PC-3 (cell line): ENCODE data around the gene SLC35D3. TPM values are rescaled to one million over a fixed set of nuclear protein-coding genes. Genes with fewer than 3 reads are reported as not detected.

Experiments used
- ATAC-seq: fragments of 200-7000 bp; cut with Tn5 transposase; 2 replicates; pipeline ENCODE4 v1.9.1; 2020; ENCODE audit warnings: mild to moderate bottlenecking, moderate library complexity
- BruUV-seq: library from RNA; stranded (reverse); fragments of 400-500 nt; replicated peaks from 2 replicates; lab custom pipeline; 2021; lab: Mats Ljungman, UMichigan
- CTCF ChIA-PET: fragments of 300-600 bp; sonication (Branson Sonifier 250); formaldehyde crosslinking; loops from one replicate; lab custom pipeline; 2022; ENCODE audit warnings: antibody characterized with exemption; lab: Charles Lee
- POLR2A ChIA-PET: fragments of 300-600 bp; sonication (Branson Sonifier 250); formaldehyde crosslinking; loops from one replicate; lab custom pipeline; 2022; ENCODE audit warnings: antibody characterized with exemption; ENCODE audit not compliant: unreplicated experiment; lab: Charles Lee
- DNase-seq: peaks from one replicate; pipeline ENCODE4 v3.0.0-alpha.2; 2015
- H2AFZ ChIP-seq: fragments of 300-600 bp; sonication (generic); 2 replicates; pipeline ENCODE4 v1.6.0; 2016; ENCODE audit warnings: antibody characterized with exemption, low read length
- H3F3A ChIP-seq: fragments of 300-600 bp; sonication (generic); one replicate; pipeline ENCODE4 v1.6.0; 2017; ENCODE audit warnings: antibody characterized with exemption, low read length, control low read depth, mild to moderate bottlenecking; ENCODE audit not compliant: unreplicated experiment
- H3K27ac ChIP-seq: fragments of 300-600 bp; sonication (generic); 2 replicates; pipeline ENCODE4 v1.5.1; 2016; ENCODE audit warnings: mild to moderate bottlenecking, low read length
- H3K27me3 ChIP-seq: fragments of 300-600 bp; sonication (generic); 2 replicates; pipeline ENCODE4 v1.6.1; 2016; ENCODE audit warnings: low read length, mixed read lengths
- H3K36me3 ChIP-seq: fragments of 300-600 bp; sonication (generic); 2 replicates; pipeline ENCODE4 v1.6.1; 2016; ENCODE audit warnings: low read depth, mixed run types, low read length, mixed read lengths
- H3K4me1 ChIP-seq: fragments of 300-600 bp; sonication (generic); 2 replicates; pipeline ENCODE4 v1.5.1; 2016; ENCODE audit warnings: low read length; ENCODE audit not compliant: insufficient read depth
- H3K4me2 ChIP-seq: fragments of 300-600 bp; sonication (generic); 2 replicates; pipeline ENCODE4 v1.6.0; 2016; ENCODE audit warnings: low read length
- H3K4me3 ChIP-seq: fragments of 300-600 bp; sonication (generic); 2 replicates; pipeline ENCODE4 v1.5.1; 2016; ENCODE audit warnings: mild to moderate bottlenecking, low read length, mixed read lengths
- H3K79me2 ChIP-seq: fragments of 300-600 bp; sonication (generic); 2 replicates; pipeline ENCODE4 v1.6.1; 2017; ENCODE audit warnings: low read length, mixed read lengths
- H3K9ac ChIP-seq: fragments of 300-600 bp; sonication (generic); 2 replicates; pipeline ENCODE4 v1.6.0; 2016; ENCODE audit warnings: mild to moderate bottlenecking, low read length
- H3K9me2 ChIP-seq: fragments of 300-600 bp; sonication (generic); replicated peaks from 2 replicates; pipeline ENCODE4 v1.6.1; 2016; ENCODE audit warnings: mixed run types, low read length, mixed read lengths
- H3K9me3 ChIP-seq: fragments of 300-600 bp; sonication (generic); 2 replicates; pipeline ENCODE4 v1.6.1; 2016; ENCODE audit warnings: low read length, mixed read lengths
- H4K20me1 ChIP-seq: fragments of 300-600 bp; sonication (generic); 2 replicates; pipeline ENCODE4 v1.6.1; 2016; ENCODE audit warnings: low read length, mixed read lengths
- CTCF ChIP-seq: fragments of 300-600 bp; sonication (generic); conservative IDR thresholded peaks from 2 replicates; pipeline ENCODE4 v1.5.1; 2017; ENCODE audit warnings: antibody characterized with exemption, low read depth, mild to moderate bottlenecking, low read length
- EZH2 ChIP-seq: fragments of 300-600 bp; sonication (generic); IDR thresholded peaks from one replicate; pipeline ENCODE4 v1.6.1; 2017; ENCODE audit warnings: antibody characterized with exemption, mild to moderate bottlenecking, low read length; ENCODE audit not compliant: unreplicated experiment
- EZH2phosphoT487 ChIP-seq: fragments of 300-600 bp; sonication (generic); IDR thresholded peaks from 2 replicates; pipeline ENCODE4 v1.6.1; 2018; ENCODE audit warnings: mild to moderate bottlenecking, antibody characterized with exemption, low read length, borderline replicate concordance
- intact Hi-C: fragments of 100-400 bp; cut with micrococcal nuclease; formaldehyde crosslinking; loops from 2 replicates; pipeline ENCODE4 v1.9.0; 2023
- total RNA-seq: library from RNA; depleted of rRNA; stranded (reverse); fragments of >200 nt; gene quantifications from 2 replicates; pipeline ENCODE4 v1.2.3, GENCODE V29; 2014

SLC35D3 gene
- total RNA-seq, 1 experiment from 2014 or later: not detected

- POLR2A ChIA-PET: no interaction called here
- Histone ChIP-seq H4K20me1 (no peaks in the 10 kb centered on the region), H3K9me3 (no peaks in the 10 kb centered on the region), H3K4me2 (no peak overlapping the region), H3F3A (no peaks in the 10 kb centered on the region), H3K4me1 (no peaks in the 10 kb centered on the region), H3K79me2 (no peaks in the 10 kb centered on the region), H2AFZ (no peak overlapping the region), H3K9ac (no peak overlapping the region), H3K9me2 (no peaks in the 10 kb centered on the region), H3K36me3 (no peaks in the 10 kb centered on the region), H3K4me3 (no peak overlapping the region), H3K27me3 (no peaks in the 10 kb centered on the region), H3K27ac (no peak overlapping the region)
- CTCF ChIA-PET: no interaction called here
- TF ChIP-seq EZH2: no peak
- TF ChIP-seq CTCF: no peak
- no peak for TF ChIP-seq EZH2phosphoT487
- ATAC-seq: no peak
- DNase-seq: no peak
- intact Hi-C loops: no loop called here
- no TSS peak for BruUV-seq
Measured at GRCh38 chr6:136952714-136953260, 30.7 kb downstream of the SLC35D3 start.

DNA sequence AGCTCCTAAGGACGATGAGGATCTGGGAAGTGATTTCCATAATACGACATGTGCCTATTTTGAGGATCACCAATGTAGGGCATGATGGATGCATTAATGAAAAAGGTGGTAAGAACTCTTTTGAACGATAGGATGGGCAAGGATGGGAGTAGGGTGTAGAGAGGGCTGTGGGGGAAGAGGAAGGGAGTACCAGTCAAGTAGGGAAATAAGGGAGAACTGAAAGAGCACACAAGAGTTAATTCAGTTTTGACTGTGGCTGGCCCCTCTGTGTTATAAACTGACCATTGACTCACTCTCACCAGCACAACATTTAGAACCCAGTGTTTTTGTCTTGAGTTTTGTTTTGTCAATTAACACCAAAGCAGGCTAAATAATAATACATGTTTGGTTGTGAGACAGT lies 33.0 kb downstream of the SLC35D3 start:
- no peak overlapping the region for H3K9ac ChIP-seq
- BruUV-seq: no TSS peak
- no peaks in the 10 kb centered on the region for H3K36me3 ChIP-seq
- ChIA-PET POLR2A (no interaction called here), CTCF (no interaction called here)
- DNase-seq (no peak), ATAC-seq (no peak)
- H3K4me1 ChIP-seq: no peaks in the 10 kb centered on the region
- no peak for TF ChIP-seq EZH2
- H3K79me2 ChIP-seq: no peaks in the 10 kb centered on the region
- H3K9me3 ChIP-seq: no peaks in the 10 kb centered on the region
- H3K4me2 ChIP-seq: no peak overlapping the region
- no peak overlapping the region for H3K4me3 ChIP-seq
- no peaks in the 10 kb centered on the region for H3K9me2 ChIP-seq
- H3F3A ChIP-seq: no peaks in the 10 kb centered on the region
- no peaks in the 10 kb centered on the region for H4K20me1 ChIP-seq
- intact Hi-C loops: no loop called here
- no peak overlapping the region for H3K27ac ChIP-seq
- no peaks in the 10 kb centered on the region for H3K27me3 ChIP-seq
- H2AFZ ChIP-seq: no peak overlapping the region

GRCh38 chr6:136956590-136957544 lies 34.8 kb downstream of the SLC35D3 start:
- ChIA-PET POLR2A (no interaction called here), CTCF (no interaction called here)
- H3K4me1 ChIP-seq: no peaks in the 10 kb centered on the region
- H3K9me3 ChIP-seq: no peaks in the 10 kb centered on the region
- BruUV-seq: no TSS peak
- ATAC-seq: no peak
- no peaks in the 10 kb centered on the region for H3K79me2 ChIP-seq
- no peaks in the 10 kb centered on the region for H3K36me3 ChIP-seq
- 0 out of 2 replicates have a peak, but pooled peaks have one; percentile 11 for TF ChIP-seq CTCF
- no peak for TF ChIP-seq EZH2
- no peak for TF ChIP-seq EZH2phosphoT487
- H3K4me2 ChIP-seq: no peak overlapping the region
- no peaks in the 10 kb centered on the region for H3F3A ChIP-seq
- H3K27me3 ChIP-seq: no peaks in the 10 kb centered on the region
- no peak overlapping the region for H3K4me3 ChIP-seq
- no peak overlapping the region for H2AFZ ChIP-seq
- H3K9ac ChIP-seq: no peak overlapping the region
- no peaks in the 10 kb centered on the region for H3K9me2 ChIP-seq
- H3K27ac ChIP-seq: no peak overlapping the region
- intact Hi-C loops: no loop called here
- H4K20me1 ChIP-seq: no peaks in the 10 kb centered on the region
- no peak for DNase-seq
